HL-60 (cell line): ENCODE measurements around the gene LEMD2.
A peak's percentile ranks its signal among the peaks of the same experiment; 100 is the strongest.

Experiments
- DNase-seq, 2 experiments: peaks; one replicate each; pipeline ENCODE4 v3.0.0-alpha.2; 2010 to 2020; ENCODE audit warnings: low read depth in 1 of 2, low spot score in 1 of 2
- H3K27ac ChIP-seq: fragments of 250-450 bp; sonication (Bioruptor Pico); replicated peaks from 2 replicates; pipeline ENCODE4 v1.5.1; 2020; ENCODE audit warnings: mild to moderate bottlenecking, moderate library complexity
- H3K27me3 ChIP-seq: fragments of 250-450 bp; sonication (Bioruptor Pico); 2 replicates; pipeline ENCODE4 v1.5.1; 2021; ENCODE audit warnings: mild to moderate bottlenecking, moderate library complexity; ENCODE audit not compliant: insufficient read depth, poor library complexity, severe bottlenecking
- H3K4me3 ChIP-seq: replicated peaks from 2 replicates; pipeline ENCODE4 v1.5.1; 2011; ENCODE audit warnings: mild to moderate bottlenecking, control low read depth, low read length; ENCODE audit not compliant: insufficient read depth
- GABPA ChIP-seq: IDR thresholded peaks from 2 replicates; pipeline ENCODE4 v1.6.1; 2012; ENCODE audit warnings: low read depth
- POLR2AphosphoS5 ChIP-seq: IDR thresholded peaks from 2 replicates; pipeline ENCODE4 v1.6.1; 2012; ENCODE audit warnings: low read depth
- SPI1 ChIP-seq: IDR thresholded peaks from 2 replicates; pipeline ENCODE4 v1.6.1; 2012; ENCODE audit warnings: low read depth, mild to moderate bottlenecking, borderline replicate concordance
- TF ChIP-seq, protein P1 (sequence below): IDR thresholded peaks from one replicate; pipeline ENCODE4 v1.5.1; 2011; ENCODE audit warnings: low read length, control low read depth, inconsistent platforms; ENCODE audit not compliant: insufficient read depth
- TF ChIP-seq, protein P2 (sequence below): IDR thresholded peaks from 2 replicates; pipeline ENCODE4 v1.6.1; 2012; ENCODE audit warnings: low read depth; ENCODE audit not compliant: insufficient replicate concordance

LEMD2 gene

DNA sequence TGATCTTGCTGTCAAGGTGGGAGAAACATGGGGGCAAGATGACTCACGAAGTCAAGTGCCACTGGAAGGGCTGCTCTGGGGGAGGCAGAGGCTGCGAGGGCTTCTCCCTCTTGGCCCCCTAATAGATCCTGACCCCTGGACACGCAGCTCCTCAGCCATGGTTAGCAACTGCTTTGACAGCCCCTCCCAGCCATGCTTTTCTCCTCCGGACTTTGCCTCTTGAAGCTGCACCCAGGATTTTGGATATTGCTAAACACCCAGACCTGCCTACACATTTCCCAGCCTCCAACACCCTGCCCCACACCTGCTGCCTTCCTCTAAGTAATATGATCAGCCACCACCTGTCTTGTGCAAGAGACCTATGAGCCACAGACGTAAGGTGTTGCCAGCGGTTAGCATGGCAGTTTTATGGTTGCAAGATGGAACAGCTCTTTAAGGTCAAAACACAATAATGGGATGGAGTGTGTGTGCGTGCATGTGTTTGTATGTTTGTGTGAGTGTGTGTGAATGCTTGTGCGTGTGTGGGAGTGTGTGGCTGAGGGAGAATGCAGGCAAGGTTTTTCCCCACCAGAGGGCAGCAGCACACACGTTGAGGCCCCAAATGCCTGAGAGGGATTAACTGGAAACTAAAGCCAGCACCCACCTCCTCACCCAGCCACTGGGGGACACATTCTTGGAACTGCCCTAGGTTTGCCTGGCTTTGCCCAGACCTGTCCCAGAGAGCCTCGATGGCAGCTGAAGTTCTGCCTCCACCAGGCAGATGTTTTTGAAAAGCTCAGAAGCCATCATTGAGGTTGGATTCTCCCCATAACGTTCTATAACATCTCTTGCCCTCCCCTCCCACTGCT lies 44.7 kb downstream of the LEMD2 start:
- DNase-seq: peak; percentile 35 to 47
- no peak for TF ChIP-seq POLR2AphosphoS5
- TF ChIP-seq, protein P1, sequence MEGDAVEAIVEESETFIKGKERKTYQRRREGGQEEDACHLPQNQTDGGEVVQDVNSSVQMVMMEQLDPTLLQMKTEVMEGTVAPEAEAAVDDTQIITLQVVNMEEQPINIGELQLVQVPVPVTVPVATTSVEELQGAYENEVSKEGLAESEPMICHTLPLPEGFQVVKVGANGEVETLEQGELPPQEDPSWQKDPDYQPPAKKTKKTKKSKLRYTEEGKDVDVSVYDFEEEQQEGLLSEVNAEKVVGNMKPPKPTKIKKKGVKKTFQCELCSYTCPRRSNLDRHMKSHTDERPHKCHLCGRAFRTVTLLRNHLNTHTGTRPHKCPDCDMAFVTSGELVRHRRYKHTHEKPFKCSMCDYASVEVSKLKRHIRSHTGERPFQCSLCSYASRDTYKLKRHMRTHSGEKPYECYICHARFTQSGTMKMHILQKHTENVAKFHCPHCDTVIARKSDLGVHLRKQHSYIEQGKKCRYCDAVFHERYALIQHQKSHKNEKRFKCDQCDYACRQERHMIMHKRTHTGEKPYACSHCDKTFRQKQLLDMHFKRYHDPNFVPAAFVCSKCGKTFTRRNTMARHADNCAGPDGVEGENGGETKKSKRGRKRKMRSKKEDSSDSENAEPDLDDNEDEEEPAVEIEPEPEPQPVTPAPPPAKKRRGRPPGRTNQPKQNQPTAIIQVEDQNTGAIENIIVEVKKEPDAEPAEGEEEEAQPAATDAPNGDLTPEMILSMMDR: peak; percentile 99
- peaks cover 14% of the 10 kb centered on the region for H3K27me3 ChIP-seq
- no peak overlapping the region for H3K27ac ChIP-seq
- H3K4me3 ChIP-seq: no peak overlapping the region

DNA sequence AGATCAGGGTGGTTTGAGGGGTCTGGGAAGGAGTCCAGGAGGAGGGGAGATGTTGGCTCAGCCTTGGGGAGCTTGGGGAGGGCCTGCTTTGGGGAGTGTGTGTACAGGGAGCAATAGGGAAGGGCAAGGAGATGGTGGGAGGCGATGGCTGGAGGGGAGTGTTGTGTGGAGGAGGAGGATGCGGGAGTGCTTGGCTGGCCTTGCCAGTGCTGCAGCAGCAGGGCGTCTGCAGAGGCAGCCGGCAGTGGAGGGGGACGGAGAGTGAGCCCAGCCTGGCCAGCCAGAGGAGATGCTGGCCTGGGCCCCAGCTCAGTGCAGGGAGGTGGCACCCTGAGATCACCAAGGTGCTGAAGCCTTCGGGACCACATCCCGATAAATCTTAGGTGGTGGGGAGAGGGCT lies 46.1 kb downstream of the LEMD2 start:
- no peak for DNase-seq
- TF ChIP-seq GABPA (no peak), POLR2AphosphoS5 (no peak), SPI1 (no peak)
- TF ChIP-seq, protein P2, sequence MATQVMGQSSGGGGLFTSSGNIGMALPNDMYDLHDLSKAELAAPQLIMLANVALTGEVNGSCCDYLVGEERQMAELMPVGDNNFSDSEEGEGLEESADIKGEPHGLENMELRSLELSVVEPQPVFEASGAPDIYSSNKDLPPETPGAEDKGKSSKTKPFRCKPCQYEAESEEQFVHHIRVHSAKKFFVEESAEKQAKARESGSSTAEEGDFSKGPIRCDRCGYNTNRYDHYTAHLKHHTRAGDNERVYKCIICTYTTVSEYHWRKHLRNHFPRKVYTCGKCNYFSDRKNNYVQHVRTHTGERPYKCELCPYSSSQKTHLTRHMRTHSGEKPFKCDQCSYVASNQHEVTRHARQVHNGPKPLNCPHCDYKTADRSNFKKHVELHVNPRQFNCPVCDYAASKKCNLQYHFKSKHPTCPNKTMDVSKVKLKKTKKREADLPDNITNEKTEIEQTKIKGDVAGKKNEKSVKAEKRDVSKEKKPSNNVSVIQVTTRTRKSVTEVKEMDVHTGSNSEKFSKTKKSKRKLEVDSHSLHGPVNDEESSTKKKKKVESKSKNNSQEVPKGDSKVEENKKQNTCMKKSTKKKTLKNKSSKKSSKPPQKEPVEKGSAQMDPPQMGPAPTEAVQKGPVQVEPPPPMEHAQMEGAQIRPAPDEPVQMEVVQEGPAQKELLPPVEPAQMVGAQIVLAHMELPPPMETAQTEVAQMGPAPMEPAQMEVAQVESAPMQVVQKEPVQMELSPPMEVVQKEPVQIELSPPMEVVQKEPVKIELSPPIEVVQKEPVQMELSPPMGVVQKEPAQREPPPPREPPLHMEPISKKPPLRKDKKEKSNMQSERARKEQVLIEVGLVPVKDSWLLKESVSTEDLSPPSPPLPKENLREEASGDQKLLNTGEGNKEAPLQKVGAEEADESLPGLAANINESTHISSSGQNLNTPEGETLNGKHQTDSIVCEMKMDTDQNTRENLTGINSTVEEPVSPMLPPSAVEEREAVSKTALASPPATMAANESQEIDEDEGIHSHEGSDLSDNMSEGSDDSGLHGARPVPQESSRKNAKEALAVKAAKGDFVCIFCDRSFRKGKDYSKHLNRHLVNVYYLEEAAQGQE: no peak
- H3K4me3 ChIP-seq: no peak overlapping the region
- peaks cover 14% of the 10 kb centered on the region for H3K27me3 ChIP-seq
- H3K27ac ChIP-seq: no peak overlapping the region

DNA sequence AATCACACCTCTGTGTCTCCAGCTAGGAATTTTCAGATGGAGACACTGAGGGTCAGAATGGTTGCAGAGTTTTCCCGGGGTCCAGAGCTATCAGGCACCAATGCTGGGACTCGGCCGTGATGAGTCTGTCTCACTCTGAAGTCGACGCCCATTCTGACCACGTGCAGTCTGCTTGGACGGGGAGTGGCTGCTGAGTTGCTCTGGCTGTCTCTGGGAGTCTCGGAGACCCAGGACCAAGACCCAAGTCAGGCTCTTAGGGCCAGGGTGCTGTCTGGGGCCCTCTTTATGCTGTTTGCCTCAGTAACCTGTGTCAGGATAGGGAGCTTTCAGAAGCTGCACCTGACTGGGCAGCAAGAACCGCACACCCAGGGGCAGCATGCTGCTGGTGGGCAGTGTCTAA lies 46.8 kb downstream of the LEMD2 start:
- no peak for DNase-seq
- peaks cover 14% of the 10 kb centered on the region for H3K27me3 ChIP-seq
- H3K4me3 ChIP-seq: no peak overlapping the region
- TF ChIP-seq SPI1 (no peak), POLR2AphosphoS5 (no peak), GABPA (no peak)
- TF ChIP-seq, protein P2: no peak
- H3K27ac ChIP-seq: no peak overlapping the region

DNA sequence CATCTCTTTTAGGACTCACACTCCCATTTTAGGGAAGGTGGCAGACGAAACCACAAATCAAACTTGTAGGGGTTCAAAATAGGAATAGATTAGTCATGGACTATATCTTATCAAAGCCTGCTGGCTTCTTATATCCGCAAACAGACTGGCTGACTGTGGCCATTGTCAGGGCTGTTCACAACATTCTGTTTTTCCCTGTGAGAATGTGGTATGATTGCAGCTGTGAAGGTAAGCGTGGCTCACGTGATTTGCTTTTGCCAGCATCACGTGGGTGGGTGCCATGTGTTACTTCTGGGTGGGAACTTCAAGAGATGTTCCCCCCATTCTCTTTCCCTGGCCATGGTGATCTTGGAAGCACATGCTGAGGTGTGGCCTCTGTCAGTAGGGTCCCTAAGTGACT lies 48.1 kb downstream of the LEMD2 start:
- no peak overlapping the region for H3K4me3 ChIP-seq
- TF ChIP-seq POLR2AphosphoS5: no peak
- TF ChIP-seq SPI1: no peak
- H3K27me3 ChIP-seq: peaks cover 14% of the 10 kb centered on the region
- no peak for DNase-seq
- no peak overlapping the region for H3K27ac ChIP-seq

- peak in 1 of 2 experiments; percentile 28 for DNase-seq
- TF ChIP-seq SPI1: no peak
- TF ChIP-seq, protein P2: no peak
- no peak for TF ChIP-seq POLR2AphosphoS5
- no peak for TF ChIP-seq GABPA
- TF ChIP-seq, protein P1: no peak
- no peak overlapping the region for H3K27ac ChIP-seq
- no peak overlapping the region for H3K4me3 ChIP-seq
- peaks cover 14% of the 10 kb centered on the region for H3K27me3 ChIP-seq
Measured at GRCh38 chr6:33740204-33740608, 48.7 kb downstream of the LEMD2 start.
